BLaER1 treated with 17β-estradiol and CSF1 and Interleukin-3, amounts not matched to agents 10 nM and 100 nM (cell line): ENCODE data around the gene RABL6.

ENCODE experiments used
- H3K27ac ChIP-seq, 11 experiments: shearing (Covaris generic); formaldehyde crosslinking; 2 replicates each; pipeline ENCODE4 v1.8.1; 2022
- H3K27me3 ChIP-seq, 11 experiments: shearing (Covaris generic); formaldehyde crosslinking; 2 replicates each; pipeline ENCODE4 v1.8.1; 2022
- H3K36me3 ChIP-seq, 11 experiments: shearing (Covaris generic); formaldehyde crosslinking; 2 replicates each; pipeline ENCODE4 v1.8.1; 2022
- H3K4me1 ChIP-seq, 10 experiments: shearing (Covaris generic); formaldehyde crosslinking; 2 replicates each; pipeline ENCODE4 v1.8.1; 2022
- H3K4me2 ChIP-seq, 11 experiments: shearing (Covaris generic); formaldehyde crosslinking; 2 replicates each; pipeline ENCODE4 v1.8.1; 2022
- H3K4me3 ChIP-seq, 10 experiments: shearing (Covaris generic); formaldehyde crosslinking; 2 replicates each; pipeline ENCODE4 v1.8.1; 2022
- H3K9ac ChIP-seq, 11 experiments: shearing (Covaris generic); formaldehyde crosslinking; 2 replicates each; pipeline ENCODE4 v1.8.1; 2022
- H3K9me3 ChIP-seq, 11 experiments: shearing (Covaris generic); formaldehyde crosslinking; replicated peaks in 1 of 11; 2 replicates each; pipeline ENCODE4 v1.8.1; 2022
- H4K20me1 ChIP-seq, 11 experiments: shearing (Covaris generic); formaldehyde crosslinking; 2 replicates each; pipeline ENCODE4 v1.8.1; 2022
- Cebpa-rat ChIP-seq, 11 experiments: shearing (Covaris generic); IDR thresholded peaks; 2 replicates each; pipeline ENCODE4 v1.8.1; 2022

RABL6 gene

GRCh38 chr9:136857581-136858412 lies 50.0 kb downstream of the RABL6 start:
- H3K36me3 ChIP-seq: peaks cover 20 to 46% (median 25%) of the 10 kb centered on the region in 11 experiments
- H3K9me3 ChIP-seq: no peaks in the 10 kb centered on the region
- peaks cover 39 to 97% (median 81%) of the 10 kb centered on the region in 10 experiments; a peak in 19 of 20 replicates for H3K4me1 ChIP-seq
- H3K27me3 ChIP-seq: no peaks in the 10 kb centered on the region
- H3K4me2 ChIP-seq: peak overlapping the region in 7 of 11 experiments; percentile 71 to 94 (median 83); a peak in 12 of 22 replicates
- H4K20me1 ChIP-seq: peaks cover 31 to 97% (median 83%) of the 10 kb centered on the region in 11 experiments; a peak in 21 of 22 replicates
- H3K4me3 ChIP-seq: no peak overlapping the region
- H3K9ac ChIP-seq: peak overlapping the region in 7 of 11 experiments; percentile 43 to 77 (median 59); a peak in 10 of 22 replicates
- H3K27ac ChIP-seq: peak overlapping the region in 2 of 11 experiments; percentile 54 to 59; a peak in 3 of 22 replicates
- no peak for TF ChIP-seq Cebpa-rat (IDR thresholded peaks at IDR 0.05)

- no peak overlapping the region for H3K4me3 ChIP-seq
- H3K36me3 ChIP-seq: peaks cover 27 to 52% (median 31%) of the 10 kb centered on the region in 11 experiments
- H3K4me1 ChIP-seq: peaks cover 40 to 92% (median 82%) of the 10 kb centered on the region in 10 experiments; a peak in 19 of 20 replicates
- TF ChIP-seq Cebpa-rat (IDR thresholded peaks at IDR 0.05): no peak
- no peaks in the 10 kb centered on the region for H3K9me3 ChIP-seq
- peak overlapping the region in 9 of 11 experiments; percentile 50 to 94 (median 81); a peak in 16 of 22 replicates for H3K4me2 ChIP-seq
- peak overlapping the region in 8 of 11 experiments; percentile 43 to 77 (median 58); a peak in 15 of 22 replicates for H3K9ac ChIP-seq
- H3K27me3 ChIP-seq: no peaks in the 10 kb centered on the region
- peak overlapping the region in 4 of 11 experiments; percentile 45 to 59 (median 55); a peak in 7 of 22 replicates for H3K27ac ChIP-seq
- H4K20me1 ChIP-seq: peaks cover 37 to 98% (median 90%) of the 10 kb centered on the region in 11 experiments; a peak in 21 of 22 replicates
These were observed 50.7 kb downstream of the RABL6 start for GRCh38 chr9:136858452-136858843.

- peaks cover 43 to 92% (median 84%) of the 10 kb centered on the region in 10 experiments for H3K4me1 ChIP-seq
- H3K9me3 ChIP-seq: no peaks in the 10 kb centered on the region
- H4K20me1 ChIP-seq: peaks cover 44 to 100% (median 96%) of the 10 kb centered on the region in 11 experiments; a peak in 21 of 22 replicates
- peaks cover 33 to 59% (median 38%) of the 10 kb centered on the region in 11 experiments for H3K36me3 ChIP-seq
- H3K9ac ChIP-seq: peak overlapping the region; percentile 11 to 77 (median 58); a peak in 21 of 22 replicates
- H3K27me3 ChIP-seq: no peaks in the 10 kb centered on the region
- no peak for TF ChIP-seq Cebpa-rat (IDR thresholded peaks at IDR 0.05)
- H3K4me2 ChIP-seq: peak overlapping the region; percentile 0 to 94 (median 80); a peak in 20 of 22 replicates
- no peak overlapping the region; a peak in 2 of 20 replicates for H3K4me3 ChIP-seq
- peak overlapping the region in 8 of 11 experiments; percentile 33 to 59 (median 42); a peak in 15 of 22 replicates for H3K27ac ChIP-seq
These were observed 51.4 kb downstream of the RABL6 start for GRCh38 chr9:136858844-136859757.

- no peaks in the 10 kb centered on the region for H3K27me3 ChIP-seq
- no peak overlapping the region; a peak in 1 of 22 replicates for H3K27ac ChIP-seq
- peaks cover 50 to 91% (median 82%) of the 10 kb centered on the region in 10 experiments for H3K4me1 ChIP-seq
- H3K9me3 ChIP-seq: no peaks in the 10 kb centered on the region
- peak overlapping the region in 9 of 11 experiments; percentile 50 to 94 (median 81); a peak in 16 of 22 replicates for H3K4me2 ChIP-seq
- H3K4me3 ChIP-seq: no peak overlapping the region
- H3K36me3 ChIP-seq: peaks cover 37 to 68% (median 47%) of the 10 kb centered on the region in 11 experiments
- no peak for TF ChIP-seq Cebpa-rat (IDR thresholded peaks at IDR 0.05)
- H3K9ac ChIP-seq: peak overlapping the region in 8 of 11 experiments; percentile 9 to 58 (median 44); a peak in 8 of 22 replicates
- H4K20me1 ChIP-seq: peaks cover 48 to 100% (median 99%) of the 10 kb centered on the region in 11 experiments; a peak in 21 of 22 replicates
These were observed 52.8 kb downstream of the RABL6 start for GRCh38 chr9:136860529-136860928.

- H3K9me3 ChIP-seq: no peaks in the 10 kb centered on the region
- H4K20me1 ChIP-seq: peaks cover 48 to 94% (median 92%) of the 10 kb centered on the region in 11 experiments; a peak in 21 of 22 replicates
- peaks cover 44 to 84% (median 76%) of the 10 kb centered on the region in 10 experiments for H3K4me1 ChIP-seq
- no peak for TF ChIP-seq Cebpa-rat (IDR thresholded peaks at IDR 0.05)
- peak overlapping the region in 9 of 11 experiments; percentile 10 to 58 (median 40); a peak in 8 of 22 replicates for H3K9ac ChIP-seq
- no peak overlapping the region for H3K4me3 ChIP-seq
- H3K27me3 ChIP-seq: no peaks in the 10 kb centered on the region
- H3K36me3 ChIP-seq: peaks cover 37 to 68% (median 47%) of the 10 kb centered on the region in 11 experiments
- H3K27ac ChIP-seq: no peak overlapping the region; a peak in 1 of 22 replicates
- H3K4me2 ChIP-seq: peak overlapping the region in 8 of 11 experiments; percentile 12 to 94 (median 82); a peak in 14 of 22 replicates
These were observed 53.5 kb downstream of the RABL6 start for GRCh38 chr9:136860933-136861873.

- Histone ChIP-seq H3K36me3 (peaks cover 37 to 66% (median 47%) of the 10 kb centered on the region in 11 experiments), H3K4me1 (peaks cover 45 to 80% (median 73%) of the 10 kb centered on the region in 10 experiments), H4K20me1 (peaks cover 48 to 86% (median 85%) of the 10 kb centered on the region in 11 experiments; a peak in 21 of 22 replicates), H3K4me3 (no peak overlapping the region), H3K27me3 (no peaks in the 10 kb centered on the region), H3K9me3 (peaks cover 0 to 3% (median 0%) of the 10 kb centered on the region in 11 experiments; a peak in 6 of 22 replicates), H3K27ac (no peak overlapping the region), H3K4me2 (peak overlapping the region in 4 of 11 experiments; percentile 22 to 89 (median 53); a peak in 2 of 22 replicates), H3K9ac (peak overlapping the region in 7 of 11 experiments; percentile 8 to 48 (median 13); a peak in 5 of 22 replicates)
- no peak for TF ChIP-seq Cebpa-rat (IDR thresholded peaks at IDR 0.05)
These were observed 54.2 kb downstream of the RABL6 start for GRCh38 chr9:136861874-136862457.
